Embryonic facial prominence (tissue), 1 donor: ENCODE results near the gene NOL4L.
"Not testable (repeated sequence)": the region's sequence is repeated elsewhere in the genome, so short reads cannot be mapped to it uniquely, and the experiment has no call there.

ENCODE experiments used
- DNase-seq: peaks from one replicate; pipeline ENCODE4 v3.0.0-alpha.2; 2016; ENCODE audit errors: extremely low spot score

NOL4L gene

DNA sequence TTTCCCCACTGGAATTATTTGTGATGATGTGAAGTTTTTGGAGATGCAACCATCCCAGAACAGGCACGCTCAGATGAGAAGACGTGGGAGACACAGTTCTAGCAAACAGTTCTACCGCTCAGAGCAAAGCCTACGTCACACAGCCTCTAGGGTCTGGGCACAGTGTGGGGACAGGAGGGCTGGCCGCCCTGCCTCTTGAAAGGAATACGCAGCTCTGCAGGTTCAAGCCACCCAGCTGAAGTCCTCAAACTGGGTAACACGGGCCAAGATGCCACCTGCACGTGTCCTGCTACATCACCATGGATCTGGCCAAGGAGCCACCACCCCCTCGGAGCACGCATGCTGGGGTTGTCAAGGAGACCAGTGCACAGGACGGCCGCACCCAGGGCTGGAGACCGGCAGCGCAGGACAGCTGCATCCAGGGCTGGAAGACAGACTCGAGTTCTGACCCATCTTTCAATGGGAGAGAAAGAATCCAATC lies 75.0 kb downstream of the NOL4L start:
- no peak for DNase-seq

DNA sequence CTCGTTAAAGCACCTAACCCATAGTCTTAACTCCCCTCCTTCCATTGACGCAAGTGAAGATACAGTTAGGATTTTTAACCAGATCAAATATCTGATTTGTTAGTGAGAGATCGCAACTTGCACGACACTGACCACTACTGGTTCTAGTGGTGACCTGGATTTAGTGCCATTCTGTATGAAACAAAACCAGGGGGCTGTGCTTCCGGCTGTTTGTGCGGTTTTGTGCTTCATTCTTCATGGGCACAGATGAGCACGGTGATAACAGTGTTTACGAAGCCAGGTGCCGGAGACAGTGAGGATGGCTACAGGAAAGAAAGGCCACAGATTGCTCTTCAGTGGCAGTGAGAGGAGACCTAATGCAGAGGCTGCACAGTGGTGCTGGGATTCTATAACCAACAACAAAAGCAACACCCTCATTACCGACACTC lies 75.5 kb downstream of the NOL4L start:
- no peak for DNase-seq

DNA sequence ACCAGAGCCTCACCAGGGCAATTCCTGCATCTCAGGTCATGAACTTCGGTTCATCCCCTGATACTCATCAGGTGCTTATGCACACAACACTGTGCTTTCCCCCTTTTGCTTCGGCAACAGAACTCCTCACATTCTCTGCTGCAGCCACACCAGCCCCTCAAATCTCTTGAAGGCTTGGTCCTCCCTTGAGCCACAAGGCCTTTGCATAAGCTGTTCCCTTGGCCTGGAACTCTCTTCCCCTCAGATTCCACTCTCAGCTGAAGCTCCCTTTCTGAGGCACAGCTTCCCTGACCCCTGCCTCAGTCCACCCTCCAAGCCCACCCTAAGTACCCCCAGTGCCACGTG lies 76.4 kb downstream of the NOL4L start:
- no peak for DNase-seq

DNA sequence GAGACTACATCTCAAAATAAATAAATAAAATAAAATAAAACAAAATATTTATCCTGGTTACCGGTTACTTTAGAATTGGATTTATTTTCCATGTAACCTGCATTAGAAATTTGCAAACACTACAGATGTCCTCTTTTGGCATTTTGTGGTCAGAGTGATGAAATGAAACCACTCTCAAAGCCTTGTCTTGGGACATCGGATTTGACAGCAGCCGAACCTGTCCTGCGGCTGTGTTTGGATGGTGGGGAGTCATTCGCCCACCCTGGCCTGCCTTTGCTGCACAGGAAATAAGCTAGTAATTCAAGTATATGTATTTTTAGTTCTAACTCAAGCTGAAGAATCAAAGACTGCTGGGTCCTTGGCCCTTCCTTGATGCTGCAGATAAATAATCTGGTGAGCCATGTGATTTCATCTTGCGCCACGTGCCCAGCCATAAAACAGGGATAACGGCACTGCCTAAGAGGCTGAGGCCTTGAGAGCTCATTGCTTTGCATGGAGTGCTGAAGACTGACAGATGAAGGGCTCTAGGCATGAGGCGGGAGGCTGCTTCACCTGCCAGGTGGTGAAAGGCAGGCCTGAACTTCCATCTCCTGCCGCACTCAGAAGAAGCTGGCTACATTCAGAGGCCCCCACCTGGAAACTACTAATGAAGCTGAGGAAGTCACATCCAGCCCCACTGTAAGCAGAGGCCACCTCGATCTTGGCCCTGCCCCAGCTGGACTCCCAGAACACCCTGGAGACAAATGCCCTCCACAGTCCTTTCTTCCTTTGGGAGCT lies 76.9 kb downstream of the NOL4L start:
- no peak for DNase-seq

DNA sequence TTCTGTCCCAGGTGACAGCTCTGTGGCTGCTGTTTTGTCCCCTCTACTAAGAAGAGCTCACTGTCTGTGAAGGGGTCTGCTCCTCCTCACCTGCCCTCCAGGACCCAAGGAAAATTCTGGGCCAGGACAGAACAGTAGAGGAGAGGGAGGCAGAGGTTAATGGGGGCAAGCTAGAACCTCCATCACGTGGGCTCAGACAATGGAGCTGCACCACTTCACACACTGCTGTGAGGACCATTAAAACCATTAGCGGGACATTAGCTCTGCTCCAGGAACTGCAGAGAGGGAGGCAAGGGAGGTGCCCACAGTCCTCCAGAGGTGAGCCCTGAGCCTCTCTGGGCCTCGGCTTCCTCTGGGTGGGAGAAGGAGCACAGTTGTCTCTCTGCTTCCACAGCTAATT lies 78.4 kb downstream of the NOL4L start:
- no peak for DNase-seq

DNA sequence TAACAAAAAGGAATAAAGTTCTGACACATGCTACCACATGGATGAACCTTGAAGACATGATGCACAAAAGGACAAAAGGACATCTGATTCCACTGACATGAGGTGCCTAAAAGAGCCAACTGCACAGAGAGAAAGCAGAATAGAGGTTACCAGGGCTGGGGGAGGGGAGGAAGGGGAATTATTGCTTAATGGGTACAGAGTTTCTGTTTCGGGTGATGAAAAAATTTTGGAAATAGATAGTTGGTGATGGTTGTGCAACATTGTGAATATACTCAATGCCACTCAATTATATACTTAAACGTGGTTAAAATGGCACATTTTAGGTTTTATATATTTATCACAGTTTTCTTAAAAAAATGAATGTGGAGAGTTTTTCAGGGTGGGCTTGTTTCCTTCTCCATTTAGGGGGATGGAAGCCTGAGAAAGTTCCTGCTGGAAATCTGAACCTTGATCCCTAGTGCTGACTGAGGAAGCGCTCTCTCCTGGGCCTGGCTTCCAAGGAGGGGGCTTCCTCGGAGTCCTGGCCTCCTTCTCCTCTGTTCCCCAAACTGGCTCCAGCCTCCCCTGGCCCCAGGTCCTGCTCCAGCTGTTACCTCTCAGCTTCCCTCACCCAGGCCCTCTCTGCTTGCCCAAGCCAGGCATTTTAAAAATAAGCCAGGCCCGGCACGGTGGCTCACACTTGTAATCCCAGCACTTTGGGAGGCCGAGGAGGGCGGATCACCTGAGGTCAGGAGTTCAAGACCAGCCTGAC lies 79.2 kb downstream of the NOL4L start:
- no peak for DNase-seq

DNA sequence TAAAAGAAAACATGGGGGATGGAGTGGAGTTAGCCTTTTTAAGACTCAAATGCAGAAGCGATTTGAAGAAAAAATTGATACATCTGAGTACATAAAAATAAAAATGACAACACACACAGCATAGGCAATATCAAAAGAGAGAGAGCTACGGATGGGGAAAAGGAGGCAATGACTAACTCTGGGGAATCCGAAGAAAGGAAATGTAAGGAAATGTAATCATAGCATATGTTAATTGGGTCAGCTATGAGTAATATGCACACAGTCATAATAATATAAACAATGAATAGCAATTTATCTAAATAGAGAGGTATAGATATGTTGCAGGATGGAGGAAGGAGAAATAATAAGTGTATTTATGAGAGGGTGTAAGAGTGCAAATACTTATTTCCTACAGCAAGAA lies 83.4 kb downstream of the NOL4L start:
- DNase-seq: no peak

DNA sequence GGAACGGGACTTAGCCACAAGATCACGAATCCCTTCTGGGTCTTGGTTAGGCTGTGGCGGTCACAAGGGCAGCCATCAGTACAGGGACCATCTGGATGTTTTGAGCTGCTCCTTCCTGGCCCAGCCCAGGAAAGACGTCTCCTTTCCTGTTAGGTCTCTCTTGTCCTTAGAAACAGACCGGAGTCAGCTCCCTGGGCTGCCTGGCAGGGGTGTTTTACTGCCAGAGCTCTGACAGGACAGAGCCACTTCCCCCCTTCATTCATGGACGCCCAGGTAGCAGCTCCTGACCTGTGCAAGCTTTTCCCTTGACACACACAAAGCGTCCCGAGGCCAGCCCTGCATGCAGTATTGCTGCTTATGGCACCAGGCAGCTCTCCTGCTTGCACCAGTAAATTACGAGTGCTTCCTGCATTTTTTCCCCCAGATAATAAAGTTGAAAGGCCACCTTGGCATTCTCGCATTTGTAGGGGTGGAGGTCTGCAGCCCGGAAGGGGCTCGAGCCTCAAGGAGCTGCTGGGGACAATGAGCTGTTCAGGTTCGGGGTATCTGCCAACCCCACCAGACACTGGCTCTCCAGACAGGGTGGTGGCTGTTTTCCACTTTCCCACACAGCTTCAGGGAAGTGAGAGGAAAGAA lies 87.4 kb downstream of the NOL4L start:
- no peak for DNase-seq

DNA sequence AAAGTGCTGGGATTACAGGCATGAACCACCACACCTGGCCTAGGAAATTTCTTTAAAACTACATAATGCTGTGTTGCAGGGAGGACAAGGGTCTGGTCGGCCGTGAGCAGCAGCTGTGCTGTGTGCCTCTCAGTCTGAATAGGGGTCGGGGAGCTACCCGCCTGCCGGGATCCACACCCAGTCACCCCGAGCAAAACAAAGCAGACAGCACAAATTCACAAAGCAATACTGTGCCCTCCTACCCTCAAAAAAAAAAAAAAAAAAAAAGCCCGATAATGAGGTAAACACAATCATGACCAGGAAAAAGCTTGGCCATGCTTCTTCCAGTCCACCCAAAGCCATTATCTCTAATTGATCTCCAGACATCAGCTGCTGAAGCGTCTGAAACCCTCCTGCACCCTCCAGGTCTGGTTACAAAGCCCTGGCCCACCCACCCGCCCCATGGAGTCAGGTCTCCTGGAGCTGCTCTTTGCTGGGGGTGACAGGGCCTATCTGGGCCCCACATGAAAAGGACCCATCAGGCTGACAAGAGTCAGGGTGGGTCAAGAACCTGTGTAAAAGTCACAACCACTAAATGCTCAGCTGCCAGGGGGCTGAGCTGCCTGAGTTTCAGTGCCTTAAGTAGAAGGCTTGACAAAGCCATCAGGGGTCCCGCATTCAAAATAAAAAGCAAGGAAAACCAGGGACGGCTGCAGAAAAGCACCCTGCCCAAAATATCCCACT lies 88.2 kb downstream of the NOL4L start:
- no peak for DNase-seq

DNA sequence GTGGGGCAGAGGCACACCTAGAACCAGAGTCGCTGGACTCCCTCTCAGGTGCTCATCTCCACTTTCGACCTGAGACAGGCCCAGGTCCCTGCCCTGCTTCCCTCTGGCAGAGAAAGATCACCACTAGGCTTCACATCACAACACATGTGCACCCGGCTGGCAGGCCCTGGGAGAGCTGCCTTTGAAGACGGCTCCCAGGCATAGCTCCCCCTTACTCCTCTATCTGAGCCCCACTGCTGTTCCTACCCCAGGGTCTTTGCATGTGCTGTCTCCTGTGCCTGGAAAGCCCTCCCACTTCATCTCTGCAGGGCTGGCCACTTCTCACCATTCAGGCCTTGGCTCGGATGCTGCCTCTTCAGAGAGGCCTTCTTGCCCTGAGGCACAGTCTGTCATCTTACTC lies 89.2 kb downstream of the NOL4L start:
- no peak for DNase-seq

DNA sequence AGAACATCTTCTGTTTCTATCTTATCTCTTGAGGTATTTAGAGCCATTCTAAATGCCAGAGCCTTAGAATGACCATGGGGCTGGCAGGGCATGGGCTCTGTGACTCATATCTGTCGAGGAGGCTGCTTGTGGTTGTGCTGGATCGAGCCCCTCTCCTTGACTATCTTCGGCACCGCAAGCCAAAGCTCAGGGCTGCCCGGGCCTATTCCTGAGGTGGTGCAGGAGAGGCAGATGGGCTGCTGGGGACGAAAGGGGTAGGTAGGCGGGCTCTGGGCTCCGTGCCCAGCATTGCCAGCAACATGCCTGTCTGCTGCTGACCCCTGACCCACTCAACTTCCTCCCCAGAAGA lies 89.9 kb downstream of the NOL4L start:
- no peak for DNase-seq

DNA sequence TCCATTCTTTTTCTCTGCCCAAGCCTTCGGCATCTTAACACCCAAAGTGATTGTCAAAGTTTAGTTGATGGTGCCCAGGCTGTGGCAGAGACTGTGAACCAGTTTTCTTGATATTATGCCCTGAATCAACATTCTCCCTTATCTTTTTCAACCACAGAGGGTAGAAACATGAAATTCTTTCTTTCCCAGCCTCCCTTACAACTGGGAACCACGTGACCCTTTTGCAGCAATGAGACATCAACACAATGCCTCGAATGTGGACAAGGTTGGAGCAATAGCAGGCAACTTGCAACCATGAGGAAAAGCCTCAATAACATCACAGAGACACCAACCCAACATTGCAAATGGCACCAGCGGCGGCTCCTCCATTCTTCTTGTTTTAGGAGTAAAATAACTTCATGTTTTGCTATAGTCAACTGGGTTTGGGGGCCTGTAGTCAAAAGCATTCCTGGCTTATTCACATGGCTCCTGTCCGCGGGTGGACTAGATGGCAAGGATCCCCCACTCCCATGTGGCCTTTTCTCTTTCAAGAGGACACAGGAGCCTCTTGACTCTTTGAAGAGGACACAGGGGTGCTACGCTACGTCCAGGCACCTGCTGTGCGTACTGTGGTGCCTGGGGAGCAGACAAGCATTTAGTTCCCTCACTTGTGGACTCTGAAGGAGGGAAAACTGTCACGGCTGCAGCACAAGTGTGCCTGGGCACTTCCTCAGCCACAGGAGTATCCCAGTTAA lies 90.5 kb downstream of the NOL4L start:
- no peak for DNase-seq

DNA sequence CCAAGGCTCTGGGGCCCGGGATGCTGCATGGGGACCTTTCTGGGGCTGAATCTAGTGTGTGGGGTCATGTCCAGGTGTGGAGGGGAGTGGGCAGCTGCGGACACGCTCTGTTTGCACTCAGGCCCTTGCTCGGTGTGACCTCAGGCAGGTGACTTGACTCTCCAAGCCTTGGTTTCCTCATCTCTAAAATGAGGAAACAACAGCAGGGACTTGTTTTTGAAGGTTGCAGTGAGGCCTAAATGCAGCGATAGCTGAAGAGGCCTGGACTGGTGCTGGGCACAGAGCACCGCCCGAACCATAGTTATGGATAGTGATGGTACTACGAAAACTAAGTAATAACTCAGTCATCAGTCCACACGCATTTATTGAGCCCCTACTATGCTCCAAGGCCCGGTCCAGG lies 91.8 kb downstream of the NOL4L start:
- DNase-seq: no peak

DNA sequence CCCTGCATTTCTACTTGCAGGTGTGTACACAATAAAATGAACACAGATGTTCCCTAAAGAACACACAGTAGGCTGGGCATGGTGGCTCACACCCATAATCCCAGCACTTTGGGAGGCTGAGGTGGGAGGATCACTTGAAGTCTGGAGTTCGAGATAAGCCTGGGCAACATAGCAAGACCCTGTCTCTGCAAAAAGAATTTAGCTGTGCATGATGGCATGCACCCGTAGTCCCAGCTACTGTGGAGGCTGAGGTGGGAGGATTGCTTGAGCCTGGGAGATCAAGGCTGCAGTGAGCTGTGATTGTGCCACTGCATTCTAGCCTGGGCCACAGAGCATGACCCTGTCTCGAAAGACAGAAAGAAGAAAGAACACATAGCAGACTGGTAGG lies 93.4 kb downstream of the NOL4L start:
- DNase-seq: not testable (repeated sequence)

DNA sequence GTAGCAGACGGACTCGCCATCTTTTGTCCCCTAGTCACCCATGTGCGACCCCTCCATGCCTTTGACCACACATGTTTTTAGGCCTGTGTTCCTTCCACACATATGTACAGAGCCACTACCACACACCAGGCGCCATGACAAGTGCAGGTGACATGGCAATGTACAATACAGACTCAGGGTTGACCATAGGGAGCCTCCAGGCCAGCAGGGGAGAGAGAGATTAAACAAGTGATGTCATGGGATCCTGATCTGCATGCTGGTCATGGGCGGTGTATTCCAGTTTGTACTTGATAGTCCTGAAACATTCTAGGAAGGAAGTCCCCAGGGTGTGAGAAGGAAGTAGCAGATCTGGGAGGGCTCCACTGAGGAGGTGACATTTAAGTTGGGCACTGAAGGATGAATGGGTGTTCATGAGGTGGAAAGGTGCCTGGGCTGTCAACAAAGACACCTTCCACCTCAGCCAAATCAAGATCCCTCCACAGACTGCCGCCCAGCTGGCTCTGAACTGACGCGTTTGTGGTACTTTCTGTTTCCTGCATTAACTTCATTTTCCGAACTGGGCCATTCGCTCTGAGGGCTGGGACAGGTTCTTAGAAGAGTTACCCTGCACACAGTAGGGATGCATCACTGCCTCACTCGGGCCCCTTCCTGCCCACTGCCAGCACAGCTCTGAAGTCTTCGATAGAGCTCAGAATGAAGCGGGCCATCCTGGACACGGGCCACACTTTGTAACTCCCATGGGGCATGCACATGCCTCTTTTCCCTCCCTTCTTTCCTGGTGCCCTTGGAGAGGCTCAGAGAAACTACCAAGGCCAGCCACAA lies 94.0 kb downstream of the NOL4L start:
- no peak for DNase-seq

DNA sequence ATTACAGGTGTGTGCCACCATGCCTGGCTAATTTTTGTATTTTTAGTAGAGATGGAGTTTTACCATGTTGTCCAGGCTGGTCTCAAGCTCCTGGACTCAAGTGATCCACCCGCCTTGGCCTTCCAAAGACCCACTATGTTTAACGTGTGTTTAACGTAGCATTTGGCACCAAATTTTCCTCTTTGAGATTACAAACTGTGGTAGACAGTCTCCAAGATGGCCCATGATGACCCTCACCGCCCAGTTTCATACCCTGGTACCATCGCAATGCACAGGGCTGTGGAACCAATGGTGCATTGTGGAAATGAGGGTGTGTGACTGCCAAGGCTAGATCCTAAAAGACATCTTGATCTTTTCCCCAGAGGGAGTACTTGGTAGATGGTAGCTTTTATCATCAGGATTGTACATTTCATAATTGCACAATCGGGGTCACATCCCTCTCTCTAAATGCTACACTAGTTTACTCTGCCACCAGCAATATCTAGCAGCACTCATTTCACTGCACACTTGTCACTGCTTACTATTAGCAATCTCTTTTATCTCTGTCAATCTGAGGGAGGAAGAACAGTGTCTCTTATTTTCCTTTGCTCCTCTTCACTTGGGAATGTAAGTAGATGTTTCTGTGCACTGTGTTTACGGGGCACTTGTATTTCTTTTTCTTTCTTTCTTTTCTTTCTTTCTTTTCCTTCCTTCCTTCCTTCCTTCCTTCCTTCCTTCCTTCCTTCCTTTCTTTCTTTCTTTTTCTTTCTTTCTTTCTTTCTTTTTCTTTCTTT lies 96.9 kb downstream of the NOL4L start:
- no peak for DNase-seq

DNA sequence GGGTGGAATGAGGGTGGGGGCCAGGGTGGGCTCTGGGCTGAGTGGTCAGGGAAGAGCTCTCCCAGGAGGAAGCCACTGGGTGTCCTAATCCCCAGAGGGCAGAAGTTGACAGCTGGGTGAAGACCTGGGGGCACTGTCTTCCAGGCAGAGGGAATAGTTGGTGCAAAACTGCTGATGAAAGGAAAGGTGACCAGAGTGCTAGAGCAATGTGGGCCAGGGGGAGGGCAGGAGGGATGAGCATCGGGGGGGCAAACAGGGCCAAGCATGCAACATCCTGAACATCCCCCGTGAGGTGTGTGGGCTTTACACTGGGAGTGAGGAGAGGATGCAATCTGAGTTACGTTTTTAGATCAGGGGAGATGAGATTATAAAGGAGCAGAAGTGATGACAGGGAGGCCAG lies 97.8 kb downstream of the NOL4L start:
- no peak for DNase-seq

DNA sequence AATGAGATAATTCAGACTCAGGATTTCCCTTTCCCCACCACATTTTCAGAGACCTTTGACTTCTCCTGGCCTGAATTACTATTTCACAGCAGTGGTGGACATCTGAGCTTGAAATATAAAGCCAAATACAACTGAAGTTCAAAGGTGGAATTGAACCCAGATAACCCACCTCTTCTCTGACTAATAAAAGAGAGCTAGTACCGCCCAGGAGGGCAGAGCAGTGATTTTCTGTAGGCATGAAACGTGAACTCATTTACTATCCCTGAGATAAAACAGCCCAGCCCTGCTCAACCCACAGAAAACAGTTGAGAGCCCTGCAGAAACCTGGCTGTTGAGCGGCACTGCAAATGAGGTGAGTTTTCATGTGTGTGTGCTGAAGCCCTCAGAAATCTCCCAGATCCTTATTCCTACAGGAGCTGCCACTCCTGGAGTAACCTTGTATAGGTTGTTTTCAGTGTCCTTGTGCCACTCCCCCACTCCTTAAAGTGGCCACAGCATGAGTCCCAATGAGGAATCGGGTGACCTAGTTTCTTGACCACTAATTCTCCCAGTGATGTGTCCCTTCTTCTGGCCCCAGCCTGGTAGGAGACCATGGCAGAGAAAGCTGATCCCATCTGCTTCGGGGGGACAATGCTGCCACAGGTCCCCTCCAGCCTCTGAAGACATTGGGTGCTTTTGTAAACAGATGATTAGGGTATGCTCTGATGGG lies 99.2 kb downstream of the NOL4L start:
- DNase-seq: no peak
